ENCODE results near the gene AGBL5.

Gene AGBL5

GRCh38 chr2:27078267-27079194, 27.1 kb downstream of the AGBL5 start, which contains the start of gene EMILIN1:
TSS of gene EMILIN1 (plus strand) at chr2:27078615. CDS start at chr2:27079066, 451 bp downstream.
- peak; percentile 78 for DNase-seq

GRCh38 chr2:27079233-27080139, 28.0 kb downstream of the AGBL5 start:
- DNase-seq, result no peak

GRCh38 chr2:27080140-27080469, 28.6 kb downstream of the AGBL5 start:
- no peak for DNase-seq

- DNase-seq, result no peak
Observed at GRCh38 chr2:27080603-27080936, 29.1 kb downstream of the AGBL5 start.

GRCh38 chr2:27081984-27082772, 30.7 kb downstream of the AGBL5 start:
- DNase-seq, result no peak

- no peak for DNase-seq
Observed at GRCh38 chr2:27082773-27083409, 31.4 kb downstream of the AGBL5 start.

- DNase-seq, result no peak
Observed at GRCh38 chr2:27083410-27084296, 32.2 kb downstream of the AGBL5 start.

- DNase-seq, result no peak
Observed at GRCh38 chr2:27084297-27085061, 33.0 kb downstream of the AGBL5 start.

GRCh38 chr2:27085062-27085672, 33.7 kb downstream of the AGBL5 start:
- DNase-seq, result no peak

GRCh38 chr2:27085673-27086089, 34.2 kb downstream of the AGBL5 start:
- peak; percentile 87 for DNase-seq

- peak; percentile 92 for DNase-seq
Observed at GRCh38 chr2:27086090-27086723, 34.7 kb downstream of the AGBL5 start.

GRCh38 chr2:27086724-27087593, 35.5 kb downstream of the AGBL5 start, which contains the start of gene KHK:
TSS of gene KHK (plus strand) at chr2:27086772. CDS start at chr2:27087260, 488 bp downstream.
- peak; percentile 81 for DNase-seq

- DNase-seq, result no peak
Observed at GRCh38 chr2:27087823-27088410, 36.4 kb downstream of the AGBL5 start.

GRCh38 chr2:27088634-27089033, 37.2 kb downstream of the AGBL5 start:
- DNase-seq, result no peak

GRCh38 chr2:27089111-27089954, 37.9 kb downstream of the AGBL5 start:
- no peak for DNase-seq

Data from right kidney (tissue), 1 donor.